HepG2 (cell line): Measurements from ENCODE around the gene WDR5B. TPM values are rescaled to one million over a fixed set of nuclear protein-coding genes. Genes with fewer than 3 reads are reported as not detected.

ENCODE experiments used
- ETV5 ChIP-seq: IDR thresholded peaks from 2 replicates; pipeline ENCODE4 v1.6.1; 2018; ENCODE audit warnings: missing biosample characterization, missing genetic modification reagents, inconsistent platforms, borderline replicate concordance
- GABPA ChIP-seq, 2 experiments: IDR thresholded peaks; 2 replicates each; pipeline ENCODE4 v1.6.1; 2011 to 2016; ENCODE audit warnings: low read depth in 2 of 2, low read length in 1 of 2, missing biosample characterization in 1 of 2, missing genetic modification characterization in 1 of 2
- HHEX ChIP-seq: IDR thresholded peaks from 2 replicates; pipeline ENCODE4 v1.6.1; 2016; ENCODE audit warnings: control low read depth
- IRF2 ChIP-seq: IDR thresholded peaks from 2 replicates; pipeline ENCODE4 v1.6.1; 2018; ENCODE audit warnings: missing genetic modification reagents, missing compliant biosample characterization
- KLF11 ChIP-seq: IDR thresholded peaks from 2 replicates; pipeline ENCODE4 v1.6.1; 2016; ENCODE audit warnings: missing compliant biosample characterization
- MIXL1 ChIP-seq: IDR thresholded peaks from 2 replicates; pipeline ENCODE4 v1.6.1; 2016
- NR1H2 ChIP-seq: sonication (generic); formaldehyde crosslinking; IDR thresholded peaks from 2 replicates; pipeline ENCODE4 v1.8.1; 2022; ENCODE audit warnings: low read depth, missing genetic modification reagents, borderline replicate concordance
- SSRP1 ChIP-seq: IDR thresholded peaks from 2 replicates; pipeline ENCODE4 v1.6.1; 2016; ENCODE audit warnings: control low read depth
- ZNF7 ChIP-seq: IDR thresholded peaks from 2 replicates; pipeline ENCODE4 v1.6.1; 2016; ENCODE audit warnings: missing biosample characterization, missing genetic modification reagents
- ZNF776 ChIP-seq: sonication (generic); formaldehyde crosslinking; IDR thresholded peaks from 2 replicates; pipeline ENCODE4 v1.4.0; 2020; ENCODE audit warnings: mild to moderate bottlenecking, missing genetic modification reagents
- ZNF782 ChIP-seq: sonication (generic); formaldehyde crosslinking; IDR thresholded peaks from 2 replicates; pipeline ENCODE4 v1.4.0; 2020; ENCODE audit warnings: missing genetic modification reagents, mild to moderate bottlenecking, borderline replicate concordance
- polyA plus RNA-seq, 8 experiments: library from polyadenylated mRNA; depleted of rRNA in 3 of 8; stranded (reverse) in 7 of 8; unstranded in 1 of 8; fragments of >200 nt; fragmentation: Illumina TruSeq in 4 of 8; extraction: Trizol in 4 of 8; gene quantifications; 2 replicates each; pipeline versions ENCODE4 v1.2.1 to v1.2.3, GENCODE V29; 2011 to 2016; ENCODE audit warnings: low read depth in 4 of 8, missing spikeins in 1 of 8, mixed read lengths in 1 of 8; ENCODE audit not compliant: insufficient read depth in 1 of 8
- total RNA-seq, 5 experiments: library from RNA; depleted of rRNA; stranded (reverse); fragments of >200 nt; fragmentation: Illumina TruSeq; extraction: Trizol; gene quantifications; 2 replicates each; pipeline ENCODE4 v1.2.3, GENCODE V29; 2016; ENCODE audit warnings: low read depth in 1 of 5
- TF ChIP-seq, protein P1 (sequence below), 2 experiments: sonication (generic) in 1 of 2; formaldehyde crosslinking in 1 of 2; IDR thresholded peaks; 2 replicates each; pipeline versions ENCODE4 v1.6.1 to v1.9.0; 2014 to 2022; ENCODE audit warnings: antibody characterized with exemption in 1 of 2, borderline replicate concordance in 1 of 2, inconsistent platforms in 1 of 2, low read depth in 1 of 2, missing genetic modification reagents in 1 of 2
- TF ChIP-seq, protein P2 (sequence below): sonication (generic); formaldehyde crosslinking; IDR thresholded peaks from 2 replicates; pipeline ENCODE4 v1.4.0; 2020; ENCODE audit warnings: mild to moderate bottlenecking, missing genetic modification reagents, borderline replicate concordance
- TF ChIP-seq, protein P3 (sequence below): sonication (generic); formaldehyde crosslinking; IDR thresholded peaks from 2 replicates; pipeline ENCODE4 v1.4.0; 2020; ENCODE audit warnings: missing genetic modification reagents, borderline replicate concordance
- TF ChIP-seq, protein P4 (sequence below): sonication (generic); formaldehyde crosslinking; IDR thresholded peaks from 2 replicates; pipeline ENCODE4 v1.5.1; 2020; ENCODE audit warnings: missing genetic modification reagents, mild to moderate bottlenecking, borderline replicate concordance

WDR5B gene
- total and polyA plus RNA-seq, 2 of the 13 experiments (the other 11 are each of a cell fraction or from before 2014, with no cell fraction given), result 2.5 to 3.6 TPM

DNA sequence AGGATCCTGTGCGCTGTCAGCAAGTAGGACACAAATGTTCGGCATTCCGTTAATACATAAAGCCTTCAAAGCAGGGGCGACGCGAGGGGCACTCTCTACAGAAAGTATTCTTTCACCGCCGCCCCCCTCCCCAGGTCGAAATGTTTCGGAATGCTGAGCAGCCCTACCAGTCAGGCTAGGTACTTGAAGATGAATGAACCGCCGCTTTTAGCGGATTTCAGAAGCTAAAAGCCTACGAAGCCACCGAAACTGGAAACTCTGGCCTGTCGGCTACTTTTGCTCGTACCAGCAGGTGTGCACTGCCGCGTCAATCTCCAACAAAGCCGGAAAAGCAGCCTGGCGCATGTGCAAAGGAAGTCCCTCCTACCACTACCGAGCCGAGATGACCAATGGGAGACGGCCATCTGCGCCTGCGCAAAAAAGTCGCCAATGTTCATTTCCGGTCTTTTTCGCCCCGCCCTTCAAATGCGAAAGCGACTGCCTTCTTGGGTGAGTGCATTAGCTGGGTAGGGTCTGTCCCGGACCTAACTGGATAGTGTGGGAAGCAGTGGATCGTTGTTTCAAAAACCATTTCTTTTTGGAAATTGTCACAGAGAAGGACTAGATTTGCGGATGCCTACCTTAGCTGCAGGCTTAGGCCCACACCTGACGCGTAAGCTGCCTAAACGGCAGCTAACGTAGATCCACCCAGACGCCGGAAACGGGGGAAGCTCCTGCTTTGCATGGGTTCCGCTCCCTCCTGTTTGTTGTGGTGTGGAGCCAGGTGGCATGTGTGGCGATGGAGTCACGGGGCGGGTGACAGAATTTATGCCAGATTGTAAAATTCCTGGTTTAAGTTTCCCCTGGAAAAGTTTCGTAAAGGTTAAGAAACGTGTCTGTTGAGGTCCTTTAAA is at the start of gene WDR5B (continued):
- TF ChIP-seq KLF11 (CRISPR knock-in tag) (no peak), ZNF782 (CRISPR knock-in tag) (no peak), NR1H2 (CRISPR knock-in tag) (no peak), ETV5 (CRISPR knock-in tag) (peak; percentile 80), MIXL1 (CRISPR knock-in tag) (0 out of 2 replicates have a peak, but pooled peaks have one; percentile 19), GABPA (IDR thresholded peaks at IDR 0.05; ENCODE audit: low read depth, low read length) (peak; percentile 70), GABPA (CRISPR knock-in tag; IDR thresholded peaks at IDR 0.05; ENCODE audit: low read depth) (peak; percentile 94), HHEX (CRISPR knock-in tag) (no peak), ZNF776 (CRISPR knock-in tag) (peak; percentile 68; the same call in 1 of the 2 replicates), SSRP1 (no peak), IRF2 (CRISPR knock-in tag) (peak; percentile 60; the same call in 1 of the 2 replicates), ZNF7 (CRISPR knock-in tag) (no peak)
- TF ChIP-seq, protein P1, sequence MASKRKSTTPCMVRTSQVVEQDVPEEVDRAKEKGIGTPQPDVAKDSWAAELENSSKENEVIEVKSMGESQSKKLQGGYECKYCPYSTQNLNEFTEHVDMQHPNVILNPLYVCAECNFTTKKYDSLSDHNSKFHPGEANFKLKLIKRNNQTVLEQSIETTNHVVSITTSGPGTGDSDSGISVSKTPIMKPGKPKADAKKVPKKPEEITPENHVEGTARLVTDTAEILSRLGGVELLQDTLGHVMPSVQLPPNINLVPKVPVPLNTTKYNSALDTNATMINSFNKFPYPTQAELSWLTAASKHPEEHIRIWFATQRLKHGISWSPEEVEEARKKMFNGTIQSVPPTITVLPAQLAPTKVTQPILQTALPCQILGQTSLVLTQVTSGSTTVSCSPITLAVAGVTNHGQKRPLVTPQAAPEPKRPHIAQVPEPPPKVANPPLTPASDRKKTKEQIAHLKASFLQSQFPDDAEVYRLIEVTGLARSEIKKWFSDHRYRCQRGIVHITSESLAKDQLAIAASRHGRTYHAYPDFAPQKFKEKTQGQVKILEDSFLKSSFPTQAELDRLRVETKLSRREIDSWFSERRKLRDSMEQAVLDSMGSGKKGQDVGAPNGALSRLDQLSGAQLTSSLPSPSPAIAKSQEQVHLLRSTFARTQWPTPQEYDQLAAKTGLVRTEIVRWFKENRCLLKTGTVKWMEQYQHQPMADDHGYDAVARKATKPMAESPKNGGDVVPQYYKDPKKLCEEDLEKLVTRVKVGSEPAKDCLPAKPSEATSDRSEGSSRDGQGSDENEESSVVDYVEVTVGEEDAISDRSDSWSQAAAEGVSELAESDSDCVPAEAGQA (IDR thresholded peaks at IDR 0.05; ENCODE audit: low read depth), result no peak
- TF ChIP-seq, protein P1 (CRISPR knock-in tag; IDR thresholded peaks at IDR 0.05; ENCODE audit: borderline replicate concordance), result peak; percentile 66; the same call in 1 of the 2 replicates
- TF ChIP-seq, protein P2, sequence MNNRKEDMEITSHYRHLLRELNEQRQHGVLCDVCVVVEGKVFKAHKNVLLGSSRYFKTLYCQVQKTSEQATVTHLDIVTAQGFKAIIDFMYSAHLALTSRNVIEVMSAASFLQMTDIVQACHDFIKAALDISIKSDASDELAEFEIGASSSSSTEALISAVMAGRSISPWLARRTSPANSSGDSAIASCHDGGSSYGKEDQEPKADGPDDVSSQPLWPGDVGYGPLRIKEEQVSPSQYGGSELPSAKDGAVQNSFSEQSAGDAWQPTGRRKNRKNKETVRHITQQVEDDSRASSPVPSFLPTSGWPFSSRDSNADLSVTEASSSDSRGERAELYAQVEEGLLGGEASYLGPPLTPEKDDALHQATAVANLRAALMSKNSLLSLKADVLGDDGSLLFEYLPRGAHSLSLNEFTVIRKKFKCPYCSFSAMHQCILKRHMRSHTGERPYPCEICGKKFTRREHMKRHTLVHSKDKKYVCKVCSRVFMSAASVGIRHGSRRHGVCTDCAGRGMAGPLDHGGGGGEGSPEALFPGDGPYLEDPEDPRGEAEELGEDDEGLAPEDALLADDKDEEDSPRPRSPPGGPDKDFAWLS, result no peak
- TF ChIP-seq, protein P3, sequence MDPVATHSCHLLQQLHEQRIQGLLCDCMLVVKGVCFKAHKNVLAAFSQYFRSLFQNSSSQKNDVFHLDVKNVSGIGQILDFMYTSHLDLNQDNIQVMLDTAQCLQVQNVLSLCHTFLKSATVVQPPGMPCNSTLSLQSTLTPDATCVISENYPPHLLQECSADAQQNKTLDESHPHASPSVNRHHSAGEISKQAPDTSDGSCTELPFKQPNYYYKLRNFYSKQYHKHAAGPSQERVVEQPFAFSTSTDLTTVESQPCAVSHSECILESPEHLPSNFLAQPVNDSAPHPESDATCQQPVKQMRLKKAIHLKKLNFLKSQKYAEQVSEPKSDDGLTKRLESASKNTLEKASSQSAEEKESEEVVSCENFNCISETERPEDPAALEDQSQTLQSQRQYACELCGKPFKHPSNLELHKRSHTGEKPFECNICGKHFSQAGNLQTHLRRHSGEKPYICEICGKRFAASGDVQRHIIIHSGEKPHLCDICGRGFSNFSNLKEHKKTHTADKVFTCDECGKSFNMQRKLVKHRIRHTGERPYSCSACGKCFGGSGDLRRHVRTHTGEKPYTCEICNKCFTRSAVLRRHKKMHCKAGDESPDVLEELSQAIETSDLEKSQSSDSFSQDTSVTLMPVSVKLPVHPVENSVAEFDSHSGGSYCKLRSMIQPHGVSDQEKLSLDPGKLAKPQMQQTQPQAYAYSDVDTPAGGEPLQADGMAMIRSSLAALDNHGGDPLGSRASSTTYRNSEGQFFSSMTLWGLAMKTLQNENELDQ, result no peak
- TF ChIP-seq, protein P4, sequence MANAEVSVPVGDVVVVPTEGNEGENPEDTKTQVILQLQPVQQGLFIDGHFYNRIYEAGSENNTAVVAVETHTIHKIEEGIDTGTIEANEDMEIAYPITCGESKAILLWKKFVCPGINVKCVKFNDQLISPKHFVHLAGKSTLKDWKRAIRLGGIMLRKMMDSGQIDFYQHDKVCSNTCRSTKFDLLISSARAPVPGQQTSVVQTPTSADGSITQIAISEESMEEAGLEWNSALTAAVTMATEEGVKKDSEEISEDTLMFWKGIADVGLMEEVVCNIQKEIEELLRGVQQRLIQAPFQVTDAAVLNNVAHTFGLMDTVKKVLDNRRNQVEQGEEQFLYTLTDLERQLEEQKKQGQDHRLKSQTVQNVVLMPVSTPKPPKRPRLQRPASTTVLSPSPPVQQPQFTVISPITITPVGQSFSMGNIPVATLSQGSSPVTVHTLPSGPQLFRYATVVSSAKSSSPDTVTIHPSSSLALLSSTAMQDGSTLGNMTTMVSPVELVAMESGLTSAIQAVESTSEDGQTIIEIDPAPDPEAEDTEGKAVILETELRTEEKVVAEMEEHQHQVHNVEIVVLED (CRISPR knock-in tag), result peak; percentile 88
